DMS114 treated with DMSO at 0.1 percent for 48 hours (cell line): ENCODE results near the gene TRIM60.
"Not testable (repeated sequence)": the region's sequence is repeated elsewhere in the genome, so short reads cannot be mapped to it uniquely, and the experiment has no call there.

ENCODE experiments used
- DNase-seq: peaks from one replicate; lab custom pipeline; 2025; ENCODE audit not compliant: unreplicated experiment; lab: John Stamatoyannopoulos, UW

Gene TRIM60

GRCh38 chr4:165031436-165032211, at the start of gene TRIM60:
Gene TRIM60, plus strand, starts transcription at chr4:165031999. Its CDS starts 8,074 bp downstream, at chr4:165040073.
- no peak for DNase-seq

- DNase-seq: no peak
Observed at GRCh38 chr4:164989471-164989870, 42.3 kb upstream of the TRIM60 start.

DNA sequence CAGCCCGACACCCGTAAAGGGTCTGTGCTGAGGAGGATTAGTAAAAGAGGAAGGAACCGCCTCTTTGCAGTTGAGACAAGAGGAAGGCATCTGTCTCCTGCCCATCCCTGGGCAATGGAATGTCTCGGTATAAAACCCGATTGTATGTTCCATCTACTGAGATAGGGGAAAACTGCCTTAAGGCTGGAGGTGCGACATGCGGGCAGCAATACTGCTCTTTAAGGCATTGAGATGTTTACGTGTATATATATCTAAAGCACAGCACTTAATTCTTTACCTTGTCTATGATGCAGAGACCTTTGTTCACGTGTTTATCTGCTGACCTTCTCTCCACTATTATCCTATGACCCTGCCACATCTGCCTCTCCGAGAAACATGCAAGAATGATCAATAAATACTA, 41.0 kb upstream of the TRIM60 start:
- DNase-seq: not testable (repeated sequence)

DNA sequence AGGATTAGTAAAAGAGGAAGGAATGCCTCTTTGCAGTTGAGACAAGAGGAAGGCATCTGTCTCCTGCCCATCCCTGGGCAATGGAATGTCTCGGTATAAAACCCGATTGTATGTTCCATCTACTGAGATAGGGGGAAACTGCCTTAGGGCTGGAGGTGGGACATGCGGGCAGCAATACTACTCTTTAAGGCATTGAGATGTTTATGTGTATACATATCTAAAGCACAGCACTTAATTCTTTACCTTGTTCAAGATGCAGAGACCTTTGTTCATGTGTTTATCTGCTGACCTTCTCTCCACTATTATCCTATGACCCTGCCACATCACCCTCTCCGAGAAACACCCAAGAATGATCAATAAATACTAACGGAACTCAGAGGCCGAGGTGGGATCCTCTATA, 35.7 kb upstream of the TRIM60 start:
- DNase-seq: not testable (repeated sequence)

- DNase-seq: peak; percentile 14
Observed at GRCh38 chr4:164997324-164997723, 34.5 kb upstream of the TRIM60 start.

DNA sequence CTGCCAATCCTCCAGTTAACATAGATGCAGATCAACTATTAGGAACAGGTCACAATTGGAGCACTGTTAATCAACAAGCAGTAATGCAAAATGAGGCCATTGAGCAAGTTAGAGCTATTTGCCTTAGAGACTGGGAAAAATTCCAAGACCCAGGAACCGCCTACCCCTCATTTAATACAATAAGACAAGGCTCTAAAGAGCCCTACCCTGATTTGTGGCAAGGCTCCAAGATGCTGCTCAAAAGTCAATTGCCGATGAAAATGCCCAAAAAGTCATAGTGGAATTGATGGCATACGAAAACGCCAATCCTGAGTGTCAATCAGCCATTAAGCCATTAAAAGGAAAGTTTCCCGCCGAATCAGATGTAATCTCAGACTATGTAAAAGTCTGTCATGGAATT, 33.9 kb upstream of the TRIM60 start:
- no peak for DNase-seq

GRCh38 chr4:164998526-164999080, 33.2 kb upstream of the TRIM60 start:
- not testable (repeated sequence) for DNase-seq

- DNase-seq: not testable (repeated sequence)
Observed at GRCh38 chr4:165001957-165002356, 29.8 kb upstream of the TRIM60 start.

DNA sequence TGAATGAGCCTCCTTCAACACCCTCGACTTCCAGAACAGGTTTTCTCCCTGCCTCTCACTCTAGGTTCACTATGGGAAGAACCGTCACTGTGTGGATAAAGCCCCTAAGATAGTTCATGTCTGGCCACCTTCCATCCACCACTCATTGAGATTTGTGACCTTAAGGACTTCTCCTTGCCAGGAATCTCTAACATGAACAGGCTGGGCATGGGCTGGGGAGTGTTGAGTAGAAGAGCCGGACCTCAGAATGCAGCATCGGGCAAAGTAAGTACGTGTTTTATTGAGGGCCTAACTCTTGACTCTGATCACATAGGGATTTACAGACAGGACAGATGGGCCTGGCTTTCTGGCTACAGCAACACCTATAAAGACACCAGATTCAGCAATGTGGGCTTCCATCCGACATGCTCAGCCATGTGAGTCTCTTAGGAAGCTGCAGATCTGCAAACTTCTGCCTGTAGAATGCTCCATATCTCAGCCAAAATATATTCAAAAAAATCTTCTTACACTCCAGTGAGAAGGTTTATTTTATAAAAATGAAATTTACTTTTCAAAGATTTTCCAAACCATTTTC, 26.4 kb upstream of the TRIM60 start:
- DNase-seq: no peak

- no peak for DNase-seq
Observed at GRCh38 chr4:165006456-165006855, 25.3 kb upstream of the TRIM60 start.

DNA sequence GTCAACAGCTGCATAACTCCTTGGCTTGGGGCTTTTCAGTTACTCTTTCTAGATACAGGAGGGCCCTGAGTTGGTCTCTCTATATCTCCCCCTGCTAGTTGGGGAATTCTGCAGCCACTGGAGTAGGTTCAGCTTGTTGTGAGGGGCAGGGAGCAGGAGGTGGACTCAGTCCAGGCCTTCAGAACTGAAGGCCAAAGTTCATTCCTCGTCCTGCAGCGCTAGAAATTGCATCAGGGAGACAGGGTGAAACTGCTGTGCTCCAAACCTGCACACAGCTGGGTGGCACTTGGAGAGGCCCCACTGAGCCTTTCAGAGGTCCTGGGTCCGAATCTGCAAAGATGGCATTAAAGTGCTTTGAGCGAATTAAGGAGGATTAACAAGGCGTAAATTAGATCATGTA, 24.9 kb upstream of the TRIM60 start:
- no peak for DNase-seq

- DNase-seq: no peak
Observed at GRCh38 chr4:165009493-165010227, 22.1 kb upstream of the TRIM60 start.

DNA sequence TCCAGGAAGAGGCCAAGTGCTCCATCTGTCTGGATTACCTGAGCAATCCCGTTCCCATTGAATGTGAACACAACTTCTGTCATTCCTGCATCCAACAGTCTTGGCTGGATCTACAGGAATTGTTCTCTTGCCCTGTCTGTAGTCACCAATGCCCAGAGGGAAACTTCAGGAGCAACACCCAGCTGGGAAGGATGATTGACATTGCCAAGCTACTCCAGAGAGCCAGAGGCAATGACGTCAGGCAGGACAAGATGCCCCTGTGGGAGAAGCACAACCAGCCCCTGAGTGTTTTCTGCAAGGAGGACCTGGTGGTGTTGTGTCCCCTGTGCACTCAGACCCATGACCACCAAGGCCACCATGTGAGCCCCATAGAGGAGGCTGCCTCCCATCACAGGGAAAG, 21.3 kb upstream of the TRIM60 start:
- DNase-seq: no peak

DNA sequence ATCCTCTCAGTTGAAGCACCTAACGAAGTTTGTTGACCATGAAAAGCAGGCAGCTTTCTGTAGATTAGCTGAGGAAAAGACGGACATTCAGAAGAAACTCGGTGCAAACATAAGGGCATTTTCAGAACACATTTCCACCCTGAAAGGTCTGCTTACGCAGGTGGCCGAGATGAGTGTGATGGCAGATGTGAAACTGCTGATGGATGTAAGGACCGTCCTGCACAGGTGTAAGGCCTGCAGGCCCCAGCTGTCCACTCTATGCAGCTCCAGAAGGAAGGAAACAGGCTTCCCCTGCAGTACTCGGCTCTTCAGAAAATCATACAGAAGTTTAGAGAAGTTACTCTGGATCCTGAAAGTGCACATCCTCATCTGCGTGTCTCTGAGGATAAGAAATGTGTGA, 20.8 kb upstream of the TRIM60 start:
- no peak for DNase-seq

- no peak for DNase-seq
Observed at GRCh38 chr4:165011403-165011802, 20.4 kb upstream of the TRIM60 start.

GRCh38 chr4:165013691-165014090, 18.1 kb upstream of the TRIM60 start:
- DNase-seq: no peak

DNA sequence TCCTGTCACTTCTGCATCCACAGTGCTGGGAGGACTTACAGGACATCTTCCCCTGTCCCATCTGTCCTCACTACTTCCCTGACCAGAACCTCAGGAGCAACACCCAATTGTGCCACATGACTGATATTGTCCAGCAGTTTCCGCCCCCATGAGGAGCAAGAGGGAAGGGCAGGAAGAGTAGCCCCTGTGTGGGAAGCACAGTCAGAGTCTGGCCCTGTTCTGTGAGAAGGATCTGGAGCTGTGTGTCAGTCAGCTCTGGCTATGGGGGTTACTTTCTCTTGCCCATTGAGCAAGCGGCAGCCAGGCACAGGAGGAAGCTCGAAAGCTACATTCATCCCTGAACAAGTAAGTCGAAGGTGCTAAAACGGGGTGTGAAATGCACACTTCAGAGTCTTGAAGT, 14.8 kb upstream of the TRIM60 start:
- DNase-seq: no peak

DNA sequence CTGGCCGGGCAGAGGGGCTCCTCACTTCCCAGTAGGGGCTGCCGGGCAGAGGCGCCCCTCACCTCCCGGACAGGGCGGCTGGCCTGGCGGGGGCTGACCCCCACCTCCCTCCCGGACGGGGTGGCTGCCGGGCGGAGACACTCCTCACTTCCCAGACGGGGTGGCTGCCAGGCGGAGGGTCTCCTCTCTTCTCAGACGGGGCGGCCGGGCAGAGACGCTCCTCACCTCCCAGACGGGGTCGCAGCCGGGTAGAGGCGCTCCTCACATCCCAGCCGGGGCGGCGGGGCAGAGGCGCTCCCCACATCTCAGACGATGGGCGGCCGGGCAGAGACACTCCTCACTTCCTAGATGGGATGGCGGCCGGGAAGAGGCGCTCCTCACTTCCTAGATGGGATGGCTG, 11.8 kb upstream of the TRIM60 start:
- DNase-seq: not testable (repeated sequence)

DNA sequence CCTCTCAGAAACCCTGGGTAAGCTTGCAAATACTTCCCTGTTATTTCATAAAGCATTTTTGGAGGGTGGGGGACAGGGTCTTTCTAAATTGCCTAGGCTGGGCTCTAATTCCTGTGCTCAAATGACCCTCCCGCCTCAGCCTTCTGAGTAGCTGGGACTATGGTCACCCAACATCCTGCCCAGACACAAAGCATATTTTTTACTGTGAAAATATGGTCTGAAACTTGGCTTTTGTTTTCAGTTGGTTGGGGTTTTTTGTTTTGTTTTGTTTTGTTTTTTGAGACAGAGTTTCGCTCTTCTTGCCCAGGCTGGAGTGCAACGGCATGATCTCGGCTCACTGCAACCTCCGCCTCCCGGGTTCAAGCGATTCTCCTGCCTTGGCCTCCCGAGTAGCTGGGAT, 6.0 kb upstream of the TRIM60 start:
- DNase-seq: not testable (repeated sequence)

- DNase-seq: no peak
Observed at GRCh38 chr4:165027762-165028402, 3.9 kb upstream of the TRIM60 start.

- no peak for DNase-seq
Observed at GRCh38 chr4:165048170-165048569, 16.4 kb downstream of the TRIM60 start.
